Neural crest cell (in vitro differentiated cells): ENCODE results near the gene CFAP54. TPM values are rescaled to one million over a fixed set of nuclear protein-coding genes. Genes with fewer than 3 reads are reported as not detected.
A peak's percentile ranks its signal among the peaks of the same experiment; 100 is the strongest.
"Not testable (repeated sequence)": the region's sequence is repeated elsewhere in the genome, so short reads cannot be mapped to it uniquely, and the experiment has no call there.

Experiments used
- DNase-seq: peaks from one replicate; pipeline ENCODE4 v3.0.0; 2021; ENCODE audit warnings: low read depth, mixed read lengths, low spot score
- H3K27ac Mint-ChIP-seq: one replicate; pipeline ENCODE4 v1.8.0; 2021; ENCODE audit warnings: mild to moderate bottlenecking, mixed read lengths; ENCODE audit not compliant: unreplicated experiment
- H3K27me3 Mint-ChIP-seq: 2 replicates; pipeline ENCODE4 v1.8.0; 2021; ENCODE audit warnings: low read depth, mild to moderate bottlenecking, mixed read lengths
- H3K36me3 Mint-ChIP-seq: 2 replicates; pipeline ENCODE4 v1.8.0; 2021; ENCODE audit warnings: low read depth, mild to moderate bottlenecking, mixed read lengths
- H3K4me1 Mint-ChIP-seq: 2 replicates; pipeline ENCODE4 v1.8.0; 2021; ENCODE audit warnings: mixed read lengths
- H3K4me3 Mint-ChIP-seq: one replicate; pipeline ENCODE4 v1.8.0; 2021; ENCODE audit warnings: mild to moderate bottlenecking, mixed read lengths
- H3K9me3 Mint-ChIP-seq: 2 replicates; pipeline ENCODE4 v1.8.0; 2021; ENCODE audit warnings: mixed read lengths
- CTCF ChIP-seq: fragments of 200-600 bp; sonication (generic); conservative IDR thresholded peaks from 2 replicates; pipeline ENCODE4 v1.5.0; 2021; ENCODE audit warnings: antibody characterized with exemption, mild to moderate bottlenecking
- total RNA-seq: library from RNA; stranded (reverse); gene quantifications from 2 replicates; pipeline ENCODE4 v1.2.1, GENCODE V29; 2021

The CFAP54 gene
- total RNA-seq, 1 donor from 2014 or later, result 3.1 TPM

GRCh38 chr12:96571101-96571862, 81.9 kb downstream of the CFAP54 start:
- no peak overlapping the region for H3K4me3 Mint-ChIP-seq
- DNase-seq, result no peak
- H3K36me3 Mint-ChIP-seq, result no peaks in the 10 kb centered on the region
- H3K4me1 Mint-ChIP-seq, result no peaks in the 10 kb centered on the region
- no peak for TF ChIP-seq CTCF
- no peaks in the 10 kb centered on the region for H3K9me3 Mint-ChIP-seq
- no peak overlapping the region for H3K27ac Mint-ChIP-seq
- H3K27me3 Mint-ChIP-seq, result no peaks in the 10 kb centered on the region

GRCh38 chr12:96578526-96579125, 89.2 kb downstream of the CFAP54 start:
- Mint-ChIP-seq H3K27ac (peak overlapping the region; percentile 81), H3K4me3 (no peak overlapping the region), H3K9me3 (no peaks in the 10 kb centered on the region), H3K4me1 (peaks cover 15% of the 10 kb centered on the region), H3K27me3 (no peaks in the 10 kb centered on the region), H3K36me3 (no peaks in the 10 kb centered on the region)
- no peak for DNase-seq
- TF ChIP-seq CTCF, result peak; percentile 86

GRCh38 chr12:96585977-96586376, 96.6 kb downstream of the CFAP54 start:
- Mint-ChIP-seq H3K4me3 (no peak overlapping the region), H3K9me3 (peaks cover 7% of the 10 kb centered on the region), H3K27me3 (no peaks in the 10 kb centered on the region), H3K4me1 (no peaks in the 10 kb centered on the region), H3K36me3 (no peaks in the 10 kb centered on the region), H3K27ac (no peak overlapping the region)
- no peak for TF ChIP-seq CTCF
- DNase-seq, result no peak

- peaks cover 4% of the 10 kb centered on the region for H3K36me3 Mint-ChIP-seq
- no peak overlapping the region for H3K27ac Mint-ChIP-seq
- no peak for TF ChIP-seq CTCF
These were observed 98.3 kb downstream of the CFAP54 start for GRCh38 chr12:96587691-96588090.

GRCh38 chr12:96590970-96591369, 101.6 kb downstream of the CFAP54 start:
- H3K27ac Mint-ChIP-seq, result no peak overlapping the region
- H3K27me3 Mint-ChIP-seq, result no peaks in the 10 kb centered on the region
- H3K4me1 Mint-ChIP-seq, result no peaks in the 10 kb centered on the region
- no peak for TF ChIP-seq CTCF
- H3K36me3 Mint-ChIP-seq, result peaks cover 4% of the 10 kb centered on the region
- peaks cover 11% of the 10 kb centered on the region for H3K9me3 Mint-ChIP-seq
- no peak for DNase-seq
- H3K4me3 Mint-ChIP-seq, result no peak overlapping the region

More at GRCh38 chr12:96587691-96588090, 98.3 kb downstream of the CFAP54 start:
- Mint-ChIP-seq H3K4me3 (no peak overlapping the region), H3K9me3 (peaks cover 11% of the 10 kb centered on the region), H3K4me1 (no peaks in the 10 kb centered on the region), H3K27me3 (no peaks in the 10 kb centered on the region)
- DNase-seq, result no peak

GRCh38 chr12:96604374-96604773, 115.0 kb downstream of the CFAP54 start:
- not testable (repeated sequence) for H3K27ac Mint-ChIP-seq, H3K27me3 Mint-ChIP-seq, H3K4me3 Mint-ChIP-seq, DNase-seq
- Mint-ChIP-seq H3K9me3 (peaks cover 16% of the 10 kb centered on the region), H3K4me1 (peaks cover 18% of the 10 kb centered on the region), H3K36me3 (peaks cover 25% of the 10 kb centered on the region)
